PC-9 (cell line): Measurements from ENCODE around the gene OSGIN1. TPM values are rescaled to one million over a fixed set of nuclear protein-coding genes. Genes with fewer than 3 reads are reported as not detected.

ENCODE experiments used
- BruUV-seq: library from RNA; stranded (reverse); fragments of 400-500 nt; replicated peaks from 2 replicates; lab custom pipeline; 2021; lab: Mats Ljungman, UMichigan
- CTCF ChIA-PET: fragments of 300-600 bp; sonication (Branson Sonifier 250); formaldehyde crosslinking; loops from one replicate; lab custom pipeline; 2022; ENCODE audit warnings: antibody characterized with exemption; lab: Charles Lee
- POLR2A ChIA-PET: fragments of 300-600 bp; sonication (Branson Sonifier 250); formaldehyde crosslinking; loops from one replicate; lab custom pipeline; 2022; ENCODE audit warnings: antibody characterized with exemption; ENCODE audit not compliant: unreplicated experiment; lab: Charles Lee
- DNase-seq, 2 experiments: peaks; one replicate each; pipeline versions ENCODE4 v3.0.0 to v3.0.0-alpha.2; 2015 to 2022; ENCODE audit warnings: mixed read lengths in 1 of 2
- H2AFZ ChIP-seq: fragments of 200-600 bp; sonication (generic); 2 replicates; pipeline ENCODE4 v1.8.1; 2017; ENCODE audit warnings: antibody characterized with exemption
- H3F3A ChIP-seq: fragments of 200-600 bp; sonication (generic); 2 replicates; pipeline ENCODE4 v1.8.1; 2017; ENCODE audit warnings: antibody characterized with exemption, mild to moderate bottlenecking, low read depth; ENCODE audit not compliant: insufficient read depth
- H3K27ac ChIP-seq: fragments of 200-600 bp; sonication (generic); 2 replicates; pipeline ENCODE4 v1.6.1; 2016; ENCODE audit warnings: mixed run types
- H3K27me3 ChIP-seq: fragments of 200-600 bp; sonication (generic); 2 replicates; pipeline ENCODE4 v1.6.1; 2016; ENCODE audit warnings: low read depth, mixed run types; ENCODE audit not compliant: insufficient read depth
- H3K36me3 ChIP-seq: fragments of 200-600 bp; sonication (generic); 2 replicates; pipeline ENCODE4 v1.6.1; 2016; ENCODE audit warnings: low read depth, mixed run types
- H3K4me1 ChIP-seq: fragments of 200-600 bp; sonication (generic); replicated peaks from 2 replicates; pipeline ENCODE4 v1.6.1; 2016; ENCODE audit warnings: mixed run types; ENCODE audit not compliant: insufficient read depth
- H3K4me2 ChIP-seq: fragments of 200-600 bp; sonication (generic); 2 replicates; pipeline ENCODE4 v1.6.1; 2017; ENCODE audit warnings: mixed run types
- H3K4me3 ChIP-seq: fragments of 200-600 bp; sonication (generic); 2 replicates; pipeline ENCODE4 v1.6.1; 2016; ENCODE audit warnings: mixed run types
- H3K79me2 ChIP-seq: fragments of 200-600 bp; sonication (generic); 2 replicates; pipeline ENCODE4 v1.6.1; 2017; ENCODE audit warnings: low read depth, mixed run types
- H3K9me2 ChIP-seq: fragments of 200-600 bp; sonication (generic); 2 replicates; pipeline ENCODE4 v1.8.1; 2017; ENCODE audit warnings: mild to moderate bottlenecking; ENCODE audit not compliant: insufficient read depth
- H3K9me3 ChIP-seq: fragments of 200-600 bp; sonication (generic); 2 replicates; pipeline ENCODE4 v1.8.1; 2016; ENCODE audit warnings: low read depth; ENCODE audit not compliant: insufficient read depth
- H4K20me1 ChIP-seq: fragments of 200-600 bp; sonication (generic); 2 replicates; pipeline ENCODE4 v1.8.1; 2017; ENCODE audit not compliant: insufficient read depth
- EZH2 ChIP-seq: fragments of 200-600 bp; sonication (generic); IDR thresholded peaks from 2 replicates; pipeline ENCODE4 v1.8.0; 2017; ENCODE audit warnings: antibody characterized with exemption, low read depth
- intact Hi-C: fragments of 100-400 bp; cut with micrococcal nuclease; formaldehyde crosslinking; loops from one replicate; pipeline ENCODE4 v1.10.0; 2022; ENCODE audit not compliant: unreplicated experiment
- total RNA-seq: library from RNA; stranded (reverse); gene quantifications from 2 replicates; pipeline ENCODE4 v1.2.3, GENCODE V29; 2021
- TF ChIP-seq, protein P1 (sequence below): fragments of 200-600 bp; sonication (generic); conservative IDR thresholded peaks from 2 replicates; pipeline ENCODE4 v1.6.1; 2017; ENCODE audit warnings: mixed run types, antibody characterized with exemption, mild to moderate bottlenecking, moderate library complexity

The OSGIN1 gene
- total RNA-seq, 1 experiment from 2014 or later = 44.8 TPM

DNA sequence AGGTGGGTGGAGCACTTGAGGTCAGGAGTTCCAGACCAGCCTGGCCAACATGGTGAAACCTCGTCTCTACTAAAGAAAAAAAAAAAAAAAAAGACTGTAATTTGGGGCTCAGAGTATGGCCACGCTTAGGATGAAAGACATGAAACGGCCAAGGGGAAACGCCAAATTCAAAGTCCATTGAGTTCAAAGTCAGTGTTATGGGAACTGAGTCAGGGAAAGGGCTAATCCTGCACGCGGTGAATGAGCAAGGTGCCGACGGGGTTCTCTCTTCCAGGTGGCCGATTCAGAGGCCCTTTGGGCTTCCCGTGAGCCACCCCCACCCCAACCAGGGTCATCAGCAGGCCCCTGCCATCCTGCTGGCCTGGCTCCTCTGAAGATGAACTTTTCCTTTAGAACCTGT is 7.5 kb upstream of the OSGIN1 start:
- Histone ChIP-seq H3K4me1 (no peaks in the 10 kb centered on the region), H3K4me3 (no peak overlapping the region), H3K9me2 (no peaks in the 10 kb centered on the region), H2AFZ (no peak overlapping the region), H3K79me2 (no peaks in the 10 kb centered on the region), H3K36me3 (no peaks in the 10 kb centered on the region), H3K9me3 (no peaks in the 10 kb centered on the region), H3K27ac (no peak overlapping the region), H3K4me2 (no peak overlapping the region), H3F3A (no peaks in the 10 kb centered on the region), H4K20me1 (no peaks in the 10 kb centered on the region), H3K27me3 (no peaks in the 10 kb centered on the region)
- intact Hi-C loops = no loop called here
- ChIA-PET CTCF (no interaction called here), POLR2A (no interaction called here)
- BruUV-seq = no TSS peak
- no peak for DNase-seq
- TF ChIP-seq, protein P1, sequence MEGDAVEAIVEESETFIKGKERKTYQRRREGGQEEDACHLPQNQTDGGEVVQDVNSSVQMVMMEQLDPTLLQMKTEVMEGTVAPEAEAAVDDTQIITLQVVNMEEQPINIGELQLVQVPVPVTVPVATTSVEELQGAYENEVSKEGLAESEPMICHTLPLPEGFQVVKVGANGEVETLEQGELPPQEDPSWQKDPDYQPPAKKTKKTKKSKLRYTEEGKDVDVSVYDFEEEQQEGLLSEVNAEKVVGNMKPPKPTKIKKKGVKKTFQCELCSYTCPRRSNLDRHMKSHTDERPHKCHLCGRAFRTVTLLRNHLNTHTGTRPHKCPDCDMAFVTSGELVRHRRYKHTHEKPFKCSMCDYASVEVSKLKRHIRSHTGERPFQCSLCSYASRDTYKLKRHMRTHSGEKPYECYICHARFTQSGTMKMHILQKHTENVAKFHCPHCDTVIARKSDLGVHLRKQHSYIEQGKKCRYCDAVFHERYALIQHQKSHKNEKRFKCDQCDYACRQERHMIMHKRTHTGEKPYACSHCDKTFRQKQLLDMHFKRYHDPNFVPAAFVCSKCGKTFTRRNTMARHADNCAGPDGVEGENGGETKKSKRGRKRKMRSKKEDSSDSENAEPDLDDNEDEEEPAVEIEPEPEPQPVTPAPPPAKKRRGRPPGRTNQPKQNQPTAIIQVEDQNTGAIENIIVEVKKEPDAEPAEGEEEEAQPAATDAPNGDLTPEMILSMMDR = no peak
- TF ChIP-seq EZH2 = no peak

DNA sequence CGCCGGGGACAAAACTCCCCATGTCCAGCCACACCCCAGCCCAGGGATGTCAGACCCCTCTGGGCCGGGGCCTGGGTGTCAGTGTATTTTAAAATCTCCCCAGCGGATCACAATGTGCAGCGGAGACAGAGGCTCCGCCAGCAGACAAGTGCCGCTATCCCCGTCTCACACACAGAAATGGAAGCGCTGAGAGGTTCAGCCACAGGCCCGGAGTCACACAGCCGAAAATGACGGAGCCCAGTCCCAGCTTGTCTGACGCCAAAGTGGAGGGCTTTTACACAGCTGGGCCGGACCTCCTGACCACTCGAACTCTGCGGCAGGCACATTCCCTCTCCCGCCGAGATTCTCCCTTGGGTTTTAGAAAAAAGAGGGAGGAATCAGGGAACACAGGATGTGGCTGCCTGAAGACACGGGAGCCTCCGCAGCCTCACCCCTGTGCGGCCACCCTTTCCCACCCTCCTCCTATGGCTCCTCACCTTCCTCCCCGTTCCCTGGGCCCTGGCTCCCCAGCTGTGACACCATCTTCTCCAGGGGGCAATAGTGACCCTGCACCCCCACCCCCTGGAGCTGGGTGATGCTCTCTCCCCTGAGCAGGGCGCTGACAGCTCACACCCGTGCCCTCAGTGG is 6.8 kb upstream of the OSGIN1 start:
- Histone ChIP-seq H3K9me3 (no peaks in the 10 kb centered on the region), H3K4me1 (no peaks in the 10 kb centered on the region), H3K9me2 (no peaks in the 10 kb centered on the region), H2AFZ (no peak overlapping the region), H3K79me2 (no peaks in the 10 kb centered on the region), H3K27me3 (no peaks in the 10 kb centered on the region), H3K36me3 (no peaks in the 10 kb centered on the region), H3K27ac (no peak overlapping the region), H3F3A (0 out of 2 replicates have a peak, but pooled peaks cover 2% of the 10 kb centered on the region), H3K4me2 (no peak overlapping the region), H4K20me1 (no peaks in the 10 kb centered on the region), H3K4me3 (no peak overlapping the region)
- intact Hi-C loops = no loop called here
- CTCF ChIA-PET = no interaction called here
- TF ChIP-seq EZH2 = no peak
- TF ChIP-seq, protein P1 = no peak
- no peak for DNase-seq
- BruUV-seq = no TSS peak
- POLR2A ChIA-PET = no interaction called here

DNA sequence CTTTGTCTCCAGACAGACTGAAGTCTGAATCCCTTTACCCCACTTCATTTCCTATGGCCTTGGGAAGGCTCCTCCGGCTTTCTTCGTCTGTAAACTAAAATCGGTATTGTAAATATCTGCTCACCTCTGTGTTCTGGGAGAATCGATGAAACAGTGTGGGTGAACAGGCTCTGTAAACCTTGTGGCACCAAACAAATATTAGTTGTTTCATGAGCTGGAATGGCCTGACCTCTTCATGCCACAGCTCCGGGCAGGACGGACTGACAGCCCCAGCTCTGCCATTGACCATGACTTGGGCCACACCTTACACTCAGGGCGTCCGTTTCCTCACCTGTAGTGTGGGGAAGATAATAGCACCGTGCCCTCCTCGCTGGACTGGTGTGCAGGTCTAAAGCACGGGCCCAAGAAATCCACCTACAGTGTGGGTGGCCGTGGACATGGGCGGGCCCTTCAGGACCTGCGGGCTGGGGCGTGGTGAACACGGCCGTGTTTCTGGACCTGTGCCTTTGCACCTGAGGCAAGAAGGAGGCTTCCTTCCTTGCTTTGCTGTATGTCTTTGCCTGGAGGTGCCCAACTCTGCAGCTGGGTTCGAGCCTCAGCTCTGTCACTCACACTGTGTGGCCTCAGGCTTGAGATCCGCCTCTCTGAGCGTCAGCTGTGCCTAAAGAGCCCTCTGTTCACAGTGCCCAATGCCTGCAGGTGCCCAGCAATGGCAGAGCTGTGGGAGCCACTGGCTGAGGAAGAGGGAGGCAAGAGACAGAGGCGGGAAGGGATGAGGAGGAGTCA is 6.1 kb upstream of the OSGIN1 start:
- H3K9me3 ChIP-seq = no peaks in the 10 kb centered on the region
- no peaks in the 10 kb centered on the region for H3K79me2 ChIP-seq
- H3K27ac ChIP-seq = no peak overlapping the region
- no TSS peak for BruUV-seq
- H3K36me3 ChIP-seq = no peaks in the 10 kb centered on the region
- H3K9me2 ChIP-seq = no peaks in the 10 kb centered on the region
- 0 out of 2 replicates have a peak, but pooled peaks cover 4% of the 10 kb centered on the region for H3F3A ChIP-seq
- no peak for DNase-seq
- TF ChIP-seq EZH2 = no peak
- TF ChIP-seq, protein P1 = no peak
- no peaks in the 10 kb centered on the region for H3K27me3 ChIP-seq
- H4K20me1 ChIP-seq = no peaks in the 10 kb centered on the region
- ChIA-PET CTCF (no interaction called here), POLR2A (no interaction called here)
- no peak overlapping the region for H3K4me2 ChIP-seq
- H3K4me1 ChIP-seq = no peaks in the 10 kb centered on the region
- H2AFZ ChIP-seq = no peak overlapping the region
- intact Hi-C loops = no loop called here
- H3K4me3 ChIP-seq = no peak overlapping the region
